Kidney (tissue), 14 donors: ENCODE data around the gene TOP2A. TPM values are rescaled to one million over a fixed set of nuclear protein-coding genes. Genes with fewer than 3 reads are reported as not detected.
A peak's percentile ranks its signal among the peaks of the same experiment; 100 is the strongest.
"Not testable (repeated sequence)": the region's sequence is repeated elsewhere in the genome, so short reads cannot be mapped to it uniquely, and the experiment has no call there.

Experiments used
- DNase-seq, 5 donors: peaks; one replicate each; pipeline ENCODE4 v3.0.0-alpha.2; 2013 to 2020
- FAIRE-seq: peaks from 2 replicates; lab custom pipeline; 2012; peaks lifted over from hg19 to GRCh38; lab: Jason Lieb, UNC
- H3K27ac ChIP-seq, 2 donors: one replicate each; pipeline ENCODE4 v1.7.0; 2013; ENCODE audit warnings: low read depth in 2 of 2, low read length in 2 of 2, inconsistent platforms in 1 of 2
- H3K27me3 ChIP-seq: one replicate; pipeline ENCODE4 v1.7.1; 2013; ENCODE audit warnings: low read length, inconsistent platforms; ENCODE audit not compliant: control insufficient read depth, insufficient read depth
- H3K36me3 ChIP-seq, 3 donors: one replicate each; pipeline versions ENCODE4 v1.7.0 to v1.7.1; 2013; ENCODE audit warnings: low read length in 3 of 3, control low read depth in 1 of 3, inconsistent platforms in 1 of 3; ENCODE audit not compliant: insufficient read depth in 3 of 3, control insufficient read depth in 2 of 3
- H3K4me1 ChIP-seq, 3 donors: one replicate each; pipeline versions ENCODE4 v1.7.0 to v1.7.1; 2013; ENCODE audit warnings: low read length in 3 of 3, inconsistent platforms in 1 of 3, low read depth in 1 of 3; ENCODE audit not compliant: control insufficient read depth in 2 of 3, insufficient read depth in 2 of 3
- H3K4me3 ChIP-seq, 3 donors: one replicate each; pipeline versions ENCODE4 v1.7.0 to v1.8.1; 2013; ENCODE audit warnings: low read length in 3 of 3, control low read depth in 1 of 3, inconsistent platforms in 1 of 3
- H3K9ac ChIP-seq, 3 donors: one replicate each; pipeline versions ENCODE4 v1.7.0 to v1.7.1; 2013; ENCODE audit warnings: low read length in 3 of 3, control low read depth in 1 of 3, inconsistent platforms in 1 of 3
- H3K9me3 ChIP-seq, 3 donors: one replicate each; pipeline versions ENCODE4 v1.7.0 to v1.7.1; 2013; ENCODE audit warnings: low read length in 3 of 3, control low read depth in 1 of 3, inconsistent platforms in 1 of 3; ENCODE audit not compliant: control insufficient read depth in 2 of 3, insufficient read depth in 1 of 3
- intact Hi-C: fragments of 100-400 bp; cut with DNase I; formaldehyde crosslinking; loops from one replicate; pipeline ENCODE4 v1.11.1; 2022
- polyA plus RNA-seq: library from polyadenylated mRNA; stranded (reverse); fragments of 350-450 nt; fragmentation: Illumina TruSeq; extraction: RNeasy Lipid Tissue Mini Kit (QIAGEN cat#74804); gene quantifications from one replicate; pipeline ENCODE4 v1.2.3, GENCODE V29; 2014; ENCODE audit warnings: low read depth, low replicate concordance; ENCODE audit not compliant: insufficient read depth
- total RNA-seq: library from RNA; stranded (reverse); fragmentation: NEBNext Ultra II Directional; extraction: Animal tissue kit (Norgen Biotek cat#: 25700); gene quantifications from one replicate; pipeline ENCODE4 v1.2.1, GENCODE V29; 2021
- TF ChIP-seq, protein P1 (sequence below): IDR thresholded peaks from 3 replicates; pipeline ENCODE4 v1.5.1; 2012; ENCODE audit warnings: mild to moderate bottlenecking, moderate library complexity, borderline replicate concordance; ENCODE audit not compliant: insufficient read depth; ENCODE audit errors: extremely low read depth
- donor health status: control.
- donor health status: control.
- donor health status: control.
- donor health status: control.
- donor health status: control.
- donor health status: DM: yes; HTN: yes; CAD: no.
- donor health status: Normal renal cell carcinoma (clear cell type).

The TOP2A gene
- total and polyA plus RNA-seq, 2 donors from 2014 or later = 0.82 to 2.7 TPM

DNA sequence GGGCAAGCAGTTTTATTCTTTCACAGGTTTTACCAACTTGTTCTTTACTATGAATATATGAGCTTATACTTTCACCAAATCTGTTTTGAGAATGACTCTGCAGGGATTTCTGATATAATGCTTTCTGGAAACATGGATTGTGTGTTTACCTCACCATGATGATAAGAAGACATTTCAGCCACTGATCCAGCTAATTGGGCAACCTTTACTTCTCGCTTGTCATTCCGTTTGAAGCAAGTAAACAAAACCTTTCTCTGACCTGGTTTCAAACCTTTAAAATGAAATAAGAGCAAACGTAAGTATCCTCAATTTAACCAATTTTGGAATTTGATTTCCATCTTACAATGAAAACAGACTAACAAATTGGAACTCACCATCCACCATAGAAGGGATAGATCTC, 13.7 kb downstream of the TOP2A start:
- DNase-seq (no peak), FAIRE-seq (no peak)
- H3K4me3 ChIP-seq = no peak overlapping the region
- H3K9ac ChIP-seq = no peak overlapping the region
- intact Hi-C loops = no loop called here
- no peaks in the 10 kb centered on the region for H3K36me3 ChIP-seq
- H3K9me3 ChIP-seq = no peaks in the 10 kb centered on the region
- TF ChIP-seq, protein P1, sequence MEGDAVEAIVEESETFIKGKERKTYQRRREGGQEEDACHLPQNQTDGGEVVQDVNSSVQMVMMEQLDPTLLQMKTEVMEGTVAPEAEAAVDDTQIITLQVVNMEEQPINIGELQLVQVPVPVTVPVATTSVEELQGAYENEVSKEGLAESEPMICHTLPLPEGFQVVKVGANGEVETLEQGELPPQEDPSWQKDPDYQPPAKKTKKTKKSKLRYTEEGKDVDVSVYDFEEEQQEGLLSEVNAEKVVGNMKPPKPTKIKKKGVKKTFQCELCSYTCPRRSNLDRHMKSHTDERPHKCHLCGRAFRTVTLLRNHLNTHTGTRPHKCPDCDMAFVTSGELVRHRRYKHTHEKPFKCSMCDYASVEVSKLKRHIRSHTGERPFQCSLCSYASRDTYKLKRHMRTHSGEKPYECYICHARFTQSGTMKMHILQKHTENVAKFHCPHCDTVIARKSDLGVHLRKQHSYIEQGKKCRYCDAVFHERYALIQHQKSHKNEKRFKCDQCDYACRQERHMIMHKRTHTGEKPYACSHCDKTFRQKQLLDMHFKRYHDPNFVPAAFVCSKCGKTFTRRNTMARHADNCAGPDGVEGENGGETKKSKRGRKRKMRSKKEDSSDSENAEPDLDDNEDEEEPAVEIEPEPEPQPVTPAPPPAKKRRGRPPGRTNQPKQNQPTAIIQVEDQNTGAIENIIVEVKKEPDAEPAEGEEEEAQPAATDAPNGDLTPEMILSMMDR = no peak
- H3K27ac ChIP-seq = no peak overlapping the region
- no peaks in the 10 kb centered on the region for H3K27me3 ChIP-seq
- H3K4me1 ChIP-seq = no peaks in the 10 kb centered on the region

DNA sequence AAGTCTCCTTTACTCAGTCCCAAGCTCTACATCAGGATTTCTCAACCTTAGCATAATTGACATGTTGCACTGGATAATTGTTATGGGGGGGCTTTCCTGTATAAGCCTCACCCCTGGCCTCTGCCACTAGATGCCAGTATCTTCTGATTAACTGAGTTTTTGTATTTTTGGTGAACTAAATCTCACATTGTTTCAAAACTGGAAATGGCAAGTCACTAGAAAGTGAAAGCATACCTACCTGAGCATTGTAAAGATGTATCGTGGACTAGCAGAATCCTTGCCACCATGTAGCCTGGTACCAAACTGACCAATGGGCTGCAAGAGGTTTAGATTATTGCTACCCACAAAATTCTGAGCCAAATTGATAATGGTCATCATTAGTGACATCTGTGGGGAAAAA, 15.0 kb downstream of the TOP2A start:
- intact Hi-C loops = no loop called here
- H3K27me3 ChIP-seq = no peaks in the 10 kb centered on the region
- no peak overlapping the region for H3K4me3 ChIP-seq
- TF ChIP-seq, protein P1 = no peak
- DNase-seq (no peak), FAIRE-seq (no peak)
- H3K9ac ChIP-seq = no peak overlapping the region
- H3K27ac ChIP-seq = no peak overlapping the region
- H3K4me1 ChIP-seq = no peaks in the 10 kb centered on the region
- no peaks in the 10 kb centered on the region for H3K9me3 ChIP-seq
- H3K36me3 ChIP-seq = no peaks in the 10 kb centered on the region

DNA sequence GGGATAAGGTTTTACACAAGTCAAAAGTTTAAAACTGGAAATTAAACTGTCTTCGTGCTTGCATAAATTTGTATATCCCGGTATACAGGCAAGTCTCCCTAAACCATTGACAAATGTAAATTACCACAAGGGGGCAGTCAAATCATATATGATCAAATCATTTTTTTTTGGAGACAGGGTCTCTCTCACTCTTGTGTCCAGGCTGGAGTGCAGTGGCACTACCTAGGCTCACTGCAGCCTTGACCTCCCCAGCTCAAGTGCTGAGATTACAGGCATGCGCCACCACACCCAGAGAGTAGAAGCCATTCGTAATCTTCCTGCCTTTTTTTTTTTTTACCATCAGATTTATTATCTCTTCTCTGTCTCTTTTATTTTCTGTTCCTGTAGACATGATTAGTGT, 18.5 kb downstream of the TOP2A start:
- Histone ChIP-seq H3K27ac (no peak overlapping the region), H3K9me3 (no peaks in the 10 kb centered on the region), H3K36me3 (no peaks in the 10 kb centered on the region), H3K9ac (no peak overlapping the region), H3K4me1 (no peaks in the 10 kb centered on the region), H3K4me3 (no peak overlapping the region), H3K27me3 (no peaks in the 10 kb centered on the region)
- FAIRE-seq (no peak), DNase-seq (peak in 2 of 5 donors; percentile 63 to 70)
- TF ChIP-seq, protein P1 = peak; percentile 46
- intact Hi-C loops = no loop called here

DNA sequence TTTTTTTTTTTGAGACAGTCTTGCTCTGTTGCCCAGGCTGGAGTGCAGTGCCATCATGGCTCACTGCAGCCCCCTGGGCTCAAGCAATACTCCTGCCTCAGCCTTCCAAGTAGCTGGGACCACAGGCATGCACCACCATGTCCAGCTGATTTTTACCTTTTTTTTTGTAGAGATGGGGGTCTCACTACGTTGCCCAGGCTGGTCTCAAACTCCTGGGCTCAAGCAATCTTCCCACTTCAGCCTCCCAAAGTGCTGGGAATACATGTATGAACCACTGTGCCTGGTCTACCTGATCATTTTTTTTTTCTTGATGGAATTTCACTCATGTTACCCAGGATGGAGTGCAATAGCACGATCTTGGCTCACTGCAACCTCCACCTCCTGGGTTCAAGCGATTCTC, 31.1 kb downstream of the TOP2A start:
- H3K9me3 ChIP-seq, H3K4me1 ChIP-seq, H3K27ac ChIP-seq, DNase-seq, H3K27me3 ChIP-seq, intact Hi-C loops, H3K36me3 ChIP-seq, H3K4me3 ChIP-seq, H3K9ac ChIP-seq, FAIRE-seq: not testable (repeated sequence)
